KOPT-K1 (cell line): Measurements from ENCODE around the gene UBE2E2.

Experiments used
- H3K27ac ChIP-seq: fragments of 200-600 bp; sonication (generic); 2 replicates; pipeline ENCODE4 v1.5.1; 2016; ENCODE audit warnings: antibody characterized with exemption, mild to moderate bottlenecking, low read depth, low read length; ENCODE audit not compliant: poor library complexity, severe bottlenecking
- H3K36me3 ChIP-seq: fragments of 200-600 bp; sonication (generic); 2 replicates; pipeline ENCODE4 v1.5.1; 2017; ENCODE audit warnings: antibody characterized with exemption, mild to moderate bottlenecking, low read length, moderate library complexity; ENCODE audit not compliant: insufficient read depth
- H3K9me3 ChIP-seq: fragments of 200-600 bp; sonication (generic); 2 replicates; pipeline ENCODE4 v1.5.1; 2017; ENCODE audit warnings: antibody characterized with exemption, low read length, mild to moderate bottlenecking; ENCODE audit not compliant: insufficient read depth, poor library complexity, severe bottlenecking

Gene UBE2E2

GRCh38 chr3:23480329-23480714 lies 277.2 kb downstream of the UBE2E2 start:
- no peak overlapping the region for H3K27ac ChIP-seq
- no peaks in the 10 kb centered on the region for H3K36me3 ChIP-seq
- peaks cover 41% of the 10 kb centered on the region for H3K9me3 ChIP-seq

GRCh38 chr3:23481011-23481615 lies 278.0 kb downstream of the UBE2E2 start:
- peaks cover 49% of the 10 kb centered on the region for H3K9me3 ChIP-seq
- H3K36me3 ChIP-seq: no peaks in the 10 kb centered on the region
- no peak overlapping the region for H3K27ac ChIP-seq

GRCh38 chr3:23481616-23482278 lies 278.6 kb downstream of the UBE2E2 start:
- Histone ChIP-seq H3K36me3 (no peaks in the 10 kb centered on the region), H3K9me3 (peaks cover 56% of the 10 kb centered on the region), H3K27ac (no peak overlapping the region)

GRCh38 chr3:23484386-23484785 lies 281.3 kb downstream of the UBE2E2 start:
- Histone ChIP-seq H3K36me3 (no peaks in the 10 kb centered on the region), H3K27ac (no peak overlapping the region), H3K9me3 (peaks cover 46% of the 10 kb centered on the region)

- Histone ChIP-seq H3K9me3 (peaks cover 32% of the 10 kb centered on the region), H3K36me3 (no peaks in the 10 kb centered on the region), H3K27ac (no peak overlapping the region)
Observed at GRCh38 chr3:23485922-23486321, 282.8 kb downstream of the UBE2E2 start.

- Histone ChIP-seq H3K36me3 (no peaks in the 10 kb centered on the region), H3K27ac (no peak overlapping the region), H3K9me3 (peaks cover 32% of the 10 kb centered on the region)
Observed at GRCh38 chr3:23487015-23487414, 283.9 kb downstream of the UBE2E2 start.

- H3K36me3 ChIP-seq: no peaks in the 10 kb centered on the region
Observed at GRCh38 chr3:23488618-23489017, 285.5 kb downstream of the UBE2E2 start.

GRCh38 chr3:23489300-23490158 lies 286.4 kb downstream of the UBE2E2 start:
- Histone ChIP-seq H3K27ac (no peak overlapping the region), H3K36me3 (no peaks in the 10 kb centered on the region), H3K9me3 (peaks cover 32% of the 10 kb centered on the region)

More at GRCh38 chr3:23488618-23489017, 285.5 kb downstream of the UBE2E2 start:
- H3K27ac ChIP-seq: no peak overlapping the region
- H3K9me3 ChIP-seq: peaks cover 32% of the 10 kb centered on the region

- Histone ChIP-seq H3K36me3 (no peaks in the 10 kb centered on the region), H3K9me3 (peaks cover 22% of the 10 kb centered on the region), H3K27ac (no peak overlapping the region)
Observed at GRCh38 chr3:23490459-23490858, 287.3 kb downstream of the UBE2E2 start.

- Histone ChIP-seq H3K9me3 (peaks cover 6% of the 10 kb centered on the region), H3K27ac (no peak overlapping the region), H3K36me3 (no peaks in the 10 kb centered on the region)
Observed at GRCh38 chr3:23492057-23492456, 288.9 kb downstream of the UBE2E2 start.

- Histone ChIP-seq H3K36me3 (no peaks in the 10 kb centered on the region), H3K9me3 (no peaks in the 10 kb centered on the region), H3K27ac (no peak overlapping the region)
Observed at GRCh38 chr3:23493889-23494288, 290.8 kb downstream of the UBE2E2 start.

GRCh38 chr3:23494967-23495366 lies 291.8 kb downstream of the UBE2E2 start:
- Histone ChIP-seq H3K9me3 (no peaks in the 10 kb centered on the region), H3K27ac (no peak overlapping the region), H3K36me3 (no peaks in the 10 kb centered on the region)

GRCh38 chr3:23495507-23495906 lies 292.4 kb downstream of the UBE2E2 start:
- Histone ChIP-seq H3K9me3 (no peaks in the 10 kb centered on the region), H3K27ac (no peak overlapping the region), H3K36me3 (no peaks in the 10 kb centered on the region)

GRCh38 chr3:23496165-23496564 lies 293.0 kb downstream of the UBE2E2 start:
- Histone ChIP-seq H3K9me3 (no peaks in the 10 kb centered on the region), H3K36me3 (no peaks in the 10 kb centered on the region), H3K27ac (no peak overlapping the region)

GRCh38 chr3:23497156-23497555 lies 294.0 kb downstream of the UBE2E2 start:
- Histone ChIP-seq H3K36me3 (no peaks in the 10 kb centered on the region), H3K27ac (no peak overlapping the region), H3K9me3 (no peaks in the 10 kb centered on the region)
